DOHH2 (cell line): ENCODE measurements around the gene MBD6.
A peak's percentile ranks its signal among the peaks of the same experiment; 100 is the strongest.

ENCODE experiments used
- H3F3A ChIP-seq: fragments of 200-600 bp; sonication (generic), shearing (Covaris generic); 2 replicates; pipeline ENCODE4 v1.6.0; 2016; ENCODE audit warnings: antibody characterized with exemption, mild to moderate bottlenecking; ENCODE audit not compliant: control insufficient read depth, insufficient read depth
- H3K27ac ChIP-seq: fragments of 200-600 bp; sonication (generic); 2 replicates; pipeline ENCODE4 v1.5.1; 2014; ENCODE audit warnings: low read depth, mild to moderate bottlenecking, low read length, moderate library complexity
- H3K27me3 ChIP-seq: fragments of 200-600 bp; sonication (generic); 2 replicates; pipeline ENCODE4 v1.6.1; 2014; ENCODE audit warnings: mild to moderate bottlenecking, low read length, mixed read lengths; ENCODE audit not compliant: control insufficient read depth
- H3K36me3 ChIP-seq: fragments of 200-600 bp; sonication (generic); 2 replicates; pipeline ENCODE4 v1.6.1; 2014; ENCODE audit warnings: mild to moderate bottlenecking, low read length, moderate library complexity, mixed read lengths; ENCODE audit not compliant: control insufficient read depth
- H3K4me1 ChIP-seq: fragments of 200-600 bp; sonication (generic); 2 replicates; pipeline ENCODE4 v1.6.1; 2014; ENCODE audit warnings: mild to moderate bottlenecking, low read length, mixed read lengths; ENCODE audit not compliant: control insufficient read depth
- H3K4me2 ChIP-seq: fragments of 200-600 bp; sonication (generic); 2 replicates; pipeline ENCODE4 v1.6.0; 2014; ENCODE audit warnings: mild to moderate bottlenecking, low read length, moderate library complexity
- H3K4me3 ChIP-seq: fragments of 200-600 bp; sonication (generic); 2 replicates; pipeline ENCODE4 v1.5.1; 2014; ENCODE audit warnings: mild to moderate bottlenecking, low read length, mixed read lengths
- H3K79me2 ChIP-seq: fragments of 200-600 bp; sonication (generic); 2 replicates; pipeline ENCODE4 v1.6.1; 2014; ENCODE audit warnings: mild to moderate bottlenecking, low read length, mixed read lengths; ENCODE audit not compliant: control insufficient read depth
- H3K9me2 ChIP-seq: fragments of 200-600 bp; sonication (generic); replicated peaks from 2 replicates; pipeline ENCODE4 v1.6.1; 2014; ENCODE audit warnings: mild to moderate bottlenecking, low read length, mixed read lengths; ENCODE audit not compliant: control insufficient read depth
- H3K9me3 ChIP-seq: fragments of 200-600 bp; sonication (generic); 2 replicates; pipeline ENCODE4 v1.6.1; 2014; ENCODE audit warnings: antibody characterized with exemption, low read length, mixed read lengths; ENCODE audit not compliant: control insufficient read depth, insufficient read depth
- H4K20me1 ChIP-seq: fragments of 200-600 bp; sonication (generic); 2 replicates; pipeline ENCODE4 v1.6.0; 2014; ENCODE audit warnings: low read depth, mild to moderate bottlenecking, antibody characterized with exemption, low read length, moderate library complexity; ENCODE audit not compliant: control insufficient read depth, insufficient read depth
- EZH2phosphoT487 ChIP-seq: fragments of 200-600 bp; sonication (generic); IDR thresholded peaks from 2 replicates; pipeline ENCODE4 v1.6.1; 2017; ENCODE audit warnings: borderline replicate concordance, mild to moderate bottlenecking, antibody characterized with exemption, low read length, moderate library complexity, mixed read lengths
- TF ChIP-seq, protein P1 (sequence below): fragments of 200-600 bp; sonication (generic); IDR thresholded peaks from one replicate; pipeline ENCODE4 v1.5.1; 2014; ENCODE audit warnings: antibody characterized with exemption, mild to moderate bottlenecking, low read depth, low read length; ENCODE audit not compliant: poor library complexity, severe bottlenecking

MBD6 gene

DNA sequence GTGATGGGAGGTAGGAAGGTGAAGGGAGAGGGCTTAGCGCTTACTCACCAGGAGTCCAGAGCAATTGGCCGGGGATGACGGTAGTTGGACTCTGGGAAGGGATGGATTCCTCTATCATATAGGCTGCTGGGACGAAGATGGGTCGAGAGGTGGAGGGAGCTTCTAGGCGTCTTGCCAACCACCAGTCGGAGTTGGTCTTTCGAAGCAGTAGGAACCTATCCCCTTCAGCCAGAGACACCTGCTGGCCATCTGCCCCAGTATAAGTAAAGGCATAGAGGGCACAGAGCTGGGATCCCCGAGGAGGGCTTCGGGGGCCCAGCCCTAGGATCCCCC is 43.6 kb upstream of the MBD6 start:
- no peaks in the 10 kb centered on the region for H4K20me1 ChIP-seq
- peak overlapping the region; percentile 98 for H3K4me2 ChIP-seq
- H3K4me3 ChIP-seq: peak overlapping the region; percentile 90
- H3K27me3 ChIP-seq: no peaks in the 10 kb centered on the region
- H3K4me1 ChIP-seq: peaks cover 67% of the 10 kb centered on the region
- no peaks in the 10 kb centered on the region for H3K9me2 ChIP-seq
- no peak for TF ChIP-seq EZH2phosphoT487
- TF ChIP-seq, protein P1, sequence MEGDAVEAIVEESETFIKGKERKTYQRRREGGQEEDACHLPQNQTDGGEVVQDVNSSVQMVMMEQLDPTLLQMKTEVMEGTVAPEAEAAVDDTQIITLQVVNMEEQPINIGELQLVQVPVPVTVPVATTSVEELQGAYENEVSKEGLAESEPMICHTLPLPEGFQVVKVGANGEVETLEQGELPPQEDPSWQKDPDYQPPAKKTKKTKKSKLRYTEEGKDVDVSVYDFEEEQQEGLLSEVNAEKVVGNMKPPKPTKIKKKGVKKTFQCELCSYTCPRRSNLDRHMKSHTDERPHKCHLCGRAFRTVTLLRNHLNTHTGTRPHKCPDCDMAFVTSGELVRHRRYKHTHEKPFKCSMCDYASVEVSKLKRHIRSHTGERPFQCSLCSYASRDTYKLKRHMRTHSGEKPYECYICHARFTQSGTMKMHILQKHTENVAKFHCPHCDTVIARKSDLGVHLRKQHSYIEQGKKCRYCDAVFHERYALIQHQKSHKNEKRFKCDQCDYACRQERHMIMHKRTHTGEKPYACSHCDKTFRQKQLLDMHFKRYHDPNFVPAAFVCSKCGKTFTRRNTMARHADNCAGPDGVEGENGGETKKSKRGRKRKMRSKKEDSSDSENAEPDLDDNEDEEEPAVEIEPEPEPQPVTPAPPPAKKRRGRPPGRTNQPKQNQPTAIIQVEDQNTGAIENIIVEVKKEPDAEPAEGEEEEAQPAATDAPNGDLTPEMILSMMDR: peak; percentile 30
- H3K79me2 ChIP-seq: peaks cover 24% of the 10 kb centered on the region
- peak overlapping the region; percentile 97 for H3K27ac ChIP-seq
- H3F3A ChIP-seq: peaks cover 18% of the 10 kb centered on the region
- no peaks in the 10 kb centered on the region for H3K9me3 ChIP-seq
- peaks cover 23% of the 10 kb centered on the region for H3K36me3 ChIP-seq

DNA sequence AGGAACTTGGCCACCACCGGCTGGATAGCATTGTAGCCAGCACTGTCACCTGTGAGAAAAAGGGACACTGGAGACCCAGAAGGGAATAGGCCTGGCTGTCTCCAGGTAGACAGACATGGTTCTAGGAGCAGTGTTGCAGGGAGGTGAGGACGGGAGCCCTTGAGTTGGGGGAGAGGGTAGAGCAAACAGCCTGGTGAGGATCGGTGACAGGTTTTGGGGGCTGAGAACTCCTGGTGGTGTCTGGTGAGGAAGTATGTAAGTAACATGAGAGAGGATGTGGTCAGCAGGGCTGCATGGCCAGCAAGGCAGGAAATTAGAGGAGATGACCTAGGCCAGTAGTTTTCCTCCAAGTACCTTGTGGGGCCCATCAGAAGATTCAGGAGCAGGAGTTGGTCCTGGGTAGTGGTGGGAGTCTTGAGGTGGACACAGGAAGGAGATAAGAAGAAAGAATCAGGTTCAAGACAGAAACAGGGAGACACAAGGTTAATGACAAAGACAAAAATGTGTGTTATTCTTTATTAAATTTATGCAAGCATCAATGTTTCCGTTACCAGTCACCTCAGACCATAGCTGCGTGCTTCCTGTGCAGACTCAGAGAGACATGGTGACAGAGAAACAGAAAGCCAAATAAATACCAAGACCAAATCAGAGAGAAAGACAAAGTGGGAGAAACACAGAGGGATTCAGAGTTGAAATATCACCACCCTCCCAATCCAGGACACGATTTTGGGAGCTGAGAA is 43.1 kb upstream of the MBD6 start, which contains the start of gene ARHGAP9:
ARHGAP9 (minus strand) TSS at position 491 of the 740 bp plus-strand sequence; CDS start at position 31, 460 bp downstream.
- H3K27me3 ChIP-seq: no peaks in the 10 kb centered on the region
- H3K9me3 ChIP-seq: no peaks in the 10 kb centered on the region
- no peaks in the 10 kb centered on the region for H3K9me2 ChIP-seq
- H3F3A ChIP-seq: peaks cover 18% of the 10 kb centered on the region
- peak within 1 kb of the TSS; percentile 97 for H3K27ac ChIP-seq
- TF ChIP-seq, protein P1: peak; percentile 0
- TF ChIP-seq EZH2phosphoT487: no peak
- H3K4me1 ChIP-seq: peaks cover 67% of the 10 kb centered on the region
- H3K4me3 ChIP-seq: peak within 1 kb of the TSS; percentile 90
- H4K20me1 ChIP-seq: no peaks in the 10 kb centered on the region
- peak within 1 kb of the TSS; percentile 98 for H3K4me2 ChIP-seq
- H3K36me3 ChIP-seq: peaks cover 18% of the 10 kb centered on the region
- H3K79me2 ChIP-seq: peaks cover 24% of the 10 kb centered on the region

DNA sequence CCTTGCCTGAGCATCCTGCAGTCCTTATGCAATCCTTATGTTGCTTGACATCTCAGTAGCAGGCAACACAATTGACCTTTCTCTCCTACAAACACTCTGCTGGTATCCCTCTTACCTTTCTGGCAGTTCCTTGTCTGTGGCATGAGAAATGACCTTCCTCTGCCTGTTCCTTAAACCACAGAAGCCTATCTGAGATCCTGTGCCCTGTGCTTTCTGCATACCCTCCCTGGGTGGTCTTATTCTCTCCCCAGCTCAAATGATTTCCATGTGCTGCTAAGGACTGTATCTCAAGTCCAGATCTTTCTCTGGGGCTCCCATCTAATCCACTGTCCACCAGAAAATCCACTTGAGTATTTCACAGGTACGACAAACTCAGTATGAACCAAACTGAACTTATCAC is 41.0 kb upstream of the MBD6 start:
- H3K36me3 ChIP-seq: peaks cover 5% of the 10 kb centered on the region
- peaks cover 14% of the 10 kb centered on the region for H3K79me2 ChIP-seq
- peaks cover 59% of the 10 kb centered on the region for H3K4me1 ChIP-seq
- TF ChIP-seq, protein P1: no peak
- no peak for TF ChIP-seq EZH2phosphoT487
- H3K27ac ChIP-seq: no peak overlapping the region
- H3K9me2 ChIP-seq: no peaks in the 10 kb centered on the region
- H3K9me3 ChIP-seq: no peaks in the 10 kb centered on the region
- H3F3A ChIP-seq: peaks cover 20% of the 10 kb centered on the region
- H4K20me1 ChIP-seq: no peaks in the 10 kb centered on the region
- H3K4me2 ChIP-seq: no peak overlapping the region
- H3K27me3 ChIP-seq: no peaks in the 10 kb centered on the region
- H3K4me3 ChIP-seq: no peak overlapping the region
